ENCODE measurements around the gene SERPINA6.
A peak's percentile ranks its signal among the peaks of the same experiment; 100 is the strongest.
"Not testable (repeated sequence)": the region's sequence is repeated elsewhere in the genome, so short reads cannot be mapped to it uniquely, and the experiment has no call there.

The SERPINA6 gene

GRCh38 chr14:94292872-94293577 lies 30.1 kb downstream of the SERPINA6 start, which contains the start of gene SERPINA10:
Gene SERPINA10, minus strand, starts transcription at chr14:94293268. Its CDS starts 2,675 bp downstream, at chr14:94290593.
- Mint-ChIP-seq H3K27me3 (peaks cover 18% of the 10 kb centered on the region), H3K4me3 (no peak within 1 kb of the TSS), H3K9me3 (peaks cover 9 to 28% of the 10 kb centered on the region in 2 donors), H3K27ac (no peak within 1 kb of the TSS), H3K4me1 (no peaks in the 10 kb centered on the region)
- ATAC-seq, result no peak
- DNase-seq, result no peak

GRCh38 chr14:94292526-94292871 lies 30.6 kb downstream of the SERPINA6 start:
- H3K4me1 Mint-ChIP-seq, result no peaks in the 10 kb centered on the region
- DNase-seq (no peak), ATAC-seq (no peak)
- H3K27ac Mint-ChIP-seq, result no peak overlapping the region
- H3K9me3 Mint-ChIP-seq, result peaks cover 9 to 22% of the 10 kb centered on the region in 2 donors
- H3K4me3 Mint-ChIP-seq, result no peak overlapping the region
- peaks cover 18% of the 10 kb centered on the region for H3K27me3 Mint-ChIP-seq

- DNase-seq, result no peak
- H3K4me3 Mint-ChIP-seq, result no peak overlapping the region
- H3K27me3 Mint-ChIP-seq, result peaks cover 22% of the 10 kb centered on the region
- no peak for ATAC-seq
- no peak overlapping the region for H3K27ac Mint-ChIP-seq
- H3K9me3 Mint-ChIP-seq, result peaks cover 9 to 17% of the 10 kb centered on the region in 2 donors
- H3K4me1 Mint-ChIP-seq, result no peaks in the 10 kb centered on the region
Measured at GRCh38 chr14:94291906-94292525, 31.1 kb downstream of the SERPINA6 start.

- no peak overlapping the region for H3K4me3 Mint-ChIP-seq
- H3K9me3 Mint-ChIP-seq, result peaks cover 3 to 11% of the 10 kb centered on the region in 2 donors
- peak overlapping the region in 1 of 2 donors; percentile 77 for H3K27ac Mint-ChIP-seq
- DNase-seq (no peak), ATAC-seq (no peak)
- peaks cover 22% of the 10 kb centered on the region for H3K27me3 Mint-ChIP-seq
- no peaks in the 10 kb centered on the region for H3K4me1 Mint-ChIP-seq
Measured at GRCh38 chr14:94291159-94291905, 31.8 kb downstream of the SERPINA6 start.

- H3K9me3 Mint-ChIP-seq, result no peaks in the 10 kb centered on the region
- ATAC-seq, result no peak
- no peak for DNase-seq
- H3K4me3 Mint-ChIP-seq, result no peak overlapping the region
- H3K27me3 Mint-ChIP-seq, result peaks cover 22% of the 10 kb centered on the region
- no peak overlapping the region for H3K27ac Mint-ChIP-seq
- H3K4me1 Mint-ChIP-seq, result no peaks in the 10 kb centered on the region
Measured at GRCh38 chr14:94290197-94290596, 32.9 kb downstream of the SERPINA6 start.

GRCh38 chr14:94288610-94289465 lies 34.3 kb downstream of the SERPINA6 start:
- ATAC-seq (no peak), DNase-seq (no peak)
- no peaks in the 10 kb centered on the region for H3K9me3 Mint-ChIP-seq
- no peaks in the 10 kb centered on the region for H3K4me1 Mint-ChIP-seq
- H3K4me3 Mint-ChIP-seq, result no peak overlapping the region
- peaks cover 22% of the 10 kb centered on the region for H3K27me3 Mint-ChIP-seq
- no peak overlapping the region for H3K27ac Mint-ChIP-seq

- no peaks in the 10 kb centered on the region for H3K4me1 Mint-ChIP-seq
- ATAC-seq, result no peak
- peaks cover 9% of the 10 kb centered on the region for H3K27me3 Mint-ChIP-seq
- H3K9me3 Mint-ChIP-seq, result no peaks in the 10 kb centered on the region
- no peak overlapping the region for H3K27ac Mint-ChIP-seq
- H3K4me3 Mint-ChIP-seq, result no peak overlapping the region
- DNase-seq, result no peak
Measured at GRCh38 chr14:94285158-94285557, 38.0 kb downstream of the SERPINA6 start.

- no peaks in the 10 kb centered on the region for H3K9me3 Mint-ChIP-seq
- no peaks in the 10 kb centered on the region for H3K4me1 Mint-ChIP-seq
- no peak overlapping the region for H3K27ac Mint-ChIP-seq
- peaks cover 9% of the 10 kb centered on the region for H3K27me3 Mint-ChIP-seq
- DNase-seq (no peak), ATAC-seq (no peak)
- H3K4me3 Mint-ChIP-seq, result no peak overlapping the region
Measured at GRCh38 chr14:94284221-94284620, 38.9 kb downstream of the SERPINA6 start.

GRCh38 chr14:94282991-94283723 lies 40.0 kb downstream of the SERPINA6 start:
- DNase-seq (no peak), ATAC-seq (no peak)
- no peak overlapping the region for H3K4me3 Mint-ChIP-seq
- peaks cover 9% of the 10 kb centered on the region for H3K27me3 Mint-ChIP-seq
- H3K4me1 Mint-ChIP-seq, result no peaks in the 10 kb centered on the region
- no peaks in the 10 kb centered on the region for H3K9me3 Mint-ChIP-seq
- no peak overlapping the region for H3K27ac Mint-ChIP-seq

GRCh38 chr14:94278731-94279130 lies 44.4 kb downstream of the SERPINA6 start:
- Mint-ChIP-seq H3K4me3 (no peak overlapping the region), H3K9me3 (no peaks in the 10 kb centered on the region), H3K27me3 (no peaks in the 10 kb centered on the region), H3K4me1 (no peaks in the 10 kb centered on the region), H3K27ac (no peak overlapping the region)
- DNase-seq (no peak), ATAC-seq (no peak)

- DNase-seq, H3K4me1 Mint-ChIP-seq, H3K9me3 Mint-ChIP-seq, ATAC-seq, H3K27me3 Mint-ChIP-seq, H3K4me3 Mint-ChIP-seq: not testable (repeated sequence)
- peak overlapping the region in 1 of 2 donors; percentile 76 for H3K27ac Mint-ChIP-seq
Measured at GRCh38 chr14:94276898-94277561, 46.1 kb downstream of the SERPINA6 start.

GRCh38 chr14:94269156-94269555 lies 54.0 kb downstream of the SERPINA6 start:
- DNase-seq (no peak), ATAC-seq (no peak)
- peaks cover 35% of the 10 kb centered on the region for H3K27me3 Mint-ChIP-seq
- H3K4me1 Mint-ChIP-seq, result no peaks in the 10 kb centered on the region
- no peaks in the 10 kb centered on the region for H3K9me3 Mint-ChIP-seq
- H3K4me3 Mint-ChIP-seq, result no peak overlapping the region
- H3K27ac Mint-ChIP-seq, result peak overlapping the region in 1 of 2 donors; percentile 61

- not testable (repeated sequence) for ATAC-seq, DNase-seq, H3K4me1 Mint-ChIP-seq, H3K4me3 Mint-ChIP-seq, H3K27ac Mint-ChIP-seq, H3K9me3 Mint-ChIP-seq
- H3K27me3 Mint-ChIP-seq, result peaks cover 35% of the 10 kb centered on the region
Measured at GRCh38 chr14:94268582-94268981, 54.6 kb downstream of the SERPINA6 start.

- Mint-ChIP-seq H3K4me1 (no peaks in the 10 kb centered on the region), H3K27ac (no peak overlapping the region), H3K27me3 (peaks cover 27% of the 10 kb centered on the region), H3K4me3 (no peak overlapping the region), H3K9me3 (peaks cover 7 to 12% of the 10 kb centered on the region in 2 donors)
- DNase-seq (no peak), ATAC-seq (no peak)
Measured at GRCh38 chr14:94267352-94267751, 55.8 kb downstream of the SERPINA6 start.

Measured in stimulated activated naive CD8-positive, alpha-beta T cell treated with anti-CD3 and anti-CD28 coated beads, Interleukin-15, amount 100 ng/mL, for 72 hours (primary cell).